NOMO-1 treated with DMSO at 0.1 percent for 48 hours (cell line): Measurements from ENCODE around the gene LRCH1.
"Not testable (repeated sequence)": the region's sequence is repeated elsewhere in the genome, so short reads cannot be mapped to it uniquely, and the experiment has no call there.

Experiments used
- DNase-seq: peaks from one replicate; lab custom pipeline; 2025; ENCODE audit not compliant: unreplicated experiment; lab: John Stamatoyannopoulos, UW

Gene LRCH1

GRCh38 chr13:46552889-46553520, at the start of gene LRCH1:
Gene LRCH1 (plus strand): TSS chr13:46553170. CDS start chr13:46553397, 227 bp downstream.
- peak; percentile 91 for DNase-seq

GRCh38 chr13:46504036-46504435, 48.9 kb upstream of the LRCH1 start:
- DNase-seq = no peak

- peak; percentile 72 for DNase-seq
Measured at GRCh38 chr13:46507981-46508380, 45.0 kb upstream of the LRCH1 start.

- no peak for DNase-seq
Measured at GRCh38 chr13:46509981-46510380, 43.0 kb upstream of the LRCH1 start.

- no peak for DNase-seq
Measured at GRCh38 chr13:46515803-46516202, 37.2 kb upstream of the LRCH1 start.

GRCh38 chr13:46516599-46517338, 36.2 kb upstream of the LRCH1 start:
- no peak for DNase-seq

- DNase-seq = not testable (repeated sequence)
Measured at GRCh38 chr13:46517748-46518147, 35.2 kb upstream of the LRCH1 start.

GRCh38 chr13:46519182-46519581, 33.8 kb upstream of the LRCH1 start:
- no peak for DNase-seq

- DNase-seq = no peak
Measured at GRCh38 chr13:46520166-46520565, 32.8 kb upstream of the LRCH1 start.

GRCh38 chr13:46521486-46521885, 31.5 kb upstream of the LRCH1 start:
- no peak for DNase-seq

GRCh38 chr13:46521921-46522747, 30.8 kb upstream of the LRCH1 start:
- DNase-seq = no peak

GRCh38 chr13:46522748-46523030, 30.3 kb upstream of the LRCH1 start:
- no peak for DNase-seq

GRCh38 chr13:46523972-46524752, 28.8 kb upstream of the LRCH1 start:
- no peak for DNase-seq

GRCh38 chr13:46526100-46526735, 26.8 kb upstream of the LRCH1 start:
- DNase-seq = no peak

- no peak for DNase-seq
Measured at GRCh38 chr13:46526740-46527139, 26.2 kb upstream of the LRCH1 start.

- DNase-seq = no peak
Measured at GRCh38 chr13:46527237-46527636, 25.7 kb upstream of the LRCH1 start.

- no peak for DNase-seq
Measured at GRCh38 chr13:46529216-46529919, 23.6 kb upstream of the LRCH1 start.

GRCh38 chr13:46530084-46530935, 22.7 kb upstream of the LRCH1 start:
- DNase-seq = no peak

- peak; percentile 17 for DNase-seq
Measured at GRCh38 chr13:46531953-46532352, 21.0 kb upstream of the LRCH1 start.
